Erythroblast (primary cell): ENCODE results near the gene TMPRSS6.

Experiments used
- GATA1 ChIP-seq: IDR thresholded peaks from 2 replicates; pipeline ENCODE4 v1.6.1; 2011; ENCODE audit warnings: low read depth, mild to moderate bottlenecking, control low read depth, low read length, moderate library complexity
- POLR2A ChIP-seq: IDR thresholded peaks from 2 replicates; pipeline ENCODE4 v1.6.1; 2011; ENCODE audit warnings: mild to moderate bottlenecking, low read length

- TF ChIP-seq POLR2A (no peak), GATA1 (no peak)
Observed at GRCh38 chr22:37126383-37126782, 16.9 kb upstream of the TMPRSS6 start.
